HEK293 (cell line): ENCODE measurements around the gene GJA3.

Experiments used
- CTCF ChIA-PET: fragments of 350-600 bp; formaldehyde crosslinking; extraction: SDS; loops from one replicate; lab custom pipeline; 2021; ENCODE audit warnings: antibody characterized with exemption; lab: Yijun Ruan, JAX
- POLR2A ChIA-PET: fragments of 300-600 bp; formaldehyde crosslinking; extraction: SDS; loops from one replicate; lab custom pipeline; 2020; ENCODE audit warnings: antibody characterized with exemption, inconsistent platforms; lab: Yijun Ruan, JAX
- H3K27ac ChIP-seq: fragments of 200-500 bp; sonication (Bioruptor generic); 2 replicates; pipeline ENCODE4 v1.5.1; 2014; ENCODE audit warnings: low read depth, low read length, control low read depth, inconsistent platforms; ENCODE audit errors: extremely low read depth
- H3K36me3 ChIP-seq, 2 experiments: fragments of 200-500 bp in 1 of 2; sonication (Bioruptor generic) in 1 of 2; 1 replicate in 1 of 2; 2 replicates in 1 of 2; pipeline ENCODE4 v1.5.1; 2014 to 2017; ENCODE audit warnings: inconsistent platforms in 2 of 2, low read length in 2 of 2; ENCODE audit not compliant: control insufficient read depth in 2 of 2, insufficient read depth in 1 of 2
- H3K4me1 ChIP-seq: fragments of 200-500 bp; sonication (Bioruptor generic); 2 replicates; pipeline ENCODE4 v1.5.1; 2014; ENCODE audit warnings: mild to moderate bottlenecking, low read length, inconsistent platforms; ENCODE audit not compliant: control insufficient read depth, insufficient read depth
- H3K4me3 ChIP-seq: 2 replicates; pipeline ENCODE4 v1.5.1; 2011; ENCODE audit warnings: low read depth, mild to moderate bottlenecking, control low read depth, low read length, moderate library complexity
- H3K9me3 ChIP-seq: fragments of 200-500 bp; sonication (Bioruptor generic); 2 replicates; pipeline ENCODE4 v1.5.1; 2014; ENCODE audit warnings: low read depth, low read length, inconsistent platforms; ENCODE audit not compliant: control insufficient read depth, insufficient read depth
- GFI1B ChIP-seq: fragments of 450-650 bp; formaldehyde crosslinking; IDR thresholded peaks from 2 replicates; pipeline ENCODE4 v1.5.1; 2016; ENCODE audit warnings: missing biosample characterization, missing genetic modification characterization
- HIC1 ChIP-seq: fragments of 450-650 bp; formaldehyde crosslinking; IDR thresholded peaks from 2 replicates; pipeline ENCODE4 v1.5.1; 2016; ENCODE audit warnings: missing biosample characterization, missing genetic modification characterization
- KLF1 ChIP-seq: fragments of 450-650 bp; formaldehyde crosslinking; IDR thresholded peaks from 2 replicates; pipeline ENCODE4 v1.5.1; 2016; ENCODE audit warnings: missing biosample characterization, missing genetic modification characterization
- SP7 ChIP-seq: fragments of 450-650 bp; formaldehyde crosslinking; IDR thresholded peaks from 2 replicates; pipeline ENCODE4 v1.5.1; 2016; ENCODE audit warnings: missing biosample characterization, missing genetic modification characterization
- WT1 ChIP-seq: fragments of 450-650 bp; formaldehyde crosslinking; IDR thresholded peaks from 2 replicates; pipeline ENCODE4 v1.5.1; 2016; ENCODE audit warnings: missing biosample characterization, missing genetic modification characterization
- ZNF157 ChIP-seq: fragments of 450-650 bp; formaldehyde crosslinking; IDR thresholded peaks from 2 replicates; pipeline ENCODE4 v1.5.1; 2016; ENCODE audit warnings: missing biosample characterization, missing genetic modification characterization
- ZNF16 ChIP-seq: fragments of 450-650 bp; formaldehyde crosslinking; IDR thresholded peaks from 2 replicates; pipeline ENCODE4 v1.5.1; 2016; ENCODE audit warnings: low read depth, missing biosample characterization, missing genetic modification characterization
- ZNF202 ChIP-seq: fragments of 450-650 bp; formaldehyde crosslinking; IDR thresholded peaks from 2 replicates; pipeline ENCODE4 v1.5.1; 2016; ENCODE audit warnings: missing biosample characterization, missing genetic modification characterization, borderline replicate concordance
- ZNF558 ChIP-seq: fragments of 450-650 bp; formaldehyde crosslinking; IDR thresholded peaks from 2 replicates; pipeline ENCODE4 v1.5.1; 2016; ENCODE audit warnings: missing biosample characterization, missing genetic modification characterization
- ZNF658 ChIP-seq: fragments of 450-650 bp; formaldehyde crosslinking; IDR thresholded peaks from 2 replicates; pipeline ENCODE4; 2016; ENCODE audit warnings: missing biosample characterization, missing genetic modification characterization
- ZNF768 ChIP-seq: fragments of 450-650 bp; formaldehyde crosslinking; IDR thresholded peaks from 2 replicates; pipeline ENCODE4 v1.5.1; 2018; ENCODE audit warnings: missing biosample characterization, mild to moderate bottlenecking, missing genetic modification characterization
- TF ChIP-seq, protein P1 (sequence below): fragments of 450-650 bp; formaldehyde crosslinking; IDR thresholded peaks from 2 replicates; pipeline ENCODE4 v1.5.1; 2016; ENCODE audit warnings: missing biosample characterization, missing genetic modification characterization
- TF ChIP-seq, protein P2 (sequence below): fragments of 450-650 bp; formaldehyde crosslinking; IDR thresholded peaks from 2 replicates; pipeline ENCODE4 v1.5.1; 2017; ENCODE audit warnings: missing biosample characterization, missing genetic modification characterization

Gene GJA3

DNA sequence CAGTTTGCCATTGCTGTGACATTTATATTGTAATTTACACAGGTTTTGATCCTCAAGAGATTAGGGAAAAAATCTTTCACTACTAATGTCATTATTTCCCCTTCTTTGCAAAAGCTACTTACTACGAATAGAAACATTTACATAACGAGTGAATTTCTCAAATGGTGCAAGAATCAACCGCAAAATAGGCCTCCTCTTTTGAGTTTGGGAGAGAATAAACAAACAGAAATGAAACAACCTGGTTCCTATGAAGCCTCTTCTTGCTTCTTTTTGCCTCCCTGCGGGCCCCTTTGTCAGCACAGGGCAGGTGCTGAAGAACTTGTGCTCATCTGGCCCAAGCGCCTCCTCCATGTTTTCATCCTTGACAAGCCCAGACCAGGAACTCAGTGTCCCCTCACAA is 10.1 kb upstream of the GJA3 start:
- CTCF ChIA-PET: interaction anchor here (0.6 to 1.3 kb wide), 2 partner anchors 11 to 14 kb away, joined by 4 read pairs; no protein-coding TSS in a partner anchor
- no peak overlapping the region for H3K27ac ChIP-seq
- no peaks in the 10 kb centered on the region for H3K36me3 ChIP-seq
- POLR2A ChIA-PET: no interaction called here
- H3K4me1 ChIP-seq: peaks cover 8% of the 10 kb centered on the region; the same call in 1 of the 2 replicates
- no peak overlapping the region for H3K4me3 ChIP-seq
- TF ChIP-seq ZNF768 (tag by site-specific recombination) (no peak), HIC1 (tag by site-specific recombination) (no peak)
- no peaks in the 10 kb centered on the region for H3K9me3 ChIP-seq

DNA sequence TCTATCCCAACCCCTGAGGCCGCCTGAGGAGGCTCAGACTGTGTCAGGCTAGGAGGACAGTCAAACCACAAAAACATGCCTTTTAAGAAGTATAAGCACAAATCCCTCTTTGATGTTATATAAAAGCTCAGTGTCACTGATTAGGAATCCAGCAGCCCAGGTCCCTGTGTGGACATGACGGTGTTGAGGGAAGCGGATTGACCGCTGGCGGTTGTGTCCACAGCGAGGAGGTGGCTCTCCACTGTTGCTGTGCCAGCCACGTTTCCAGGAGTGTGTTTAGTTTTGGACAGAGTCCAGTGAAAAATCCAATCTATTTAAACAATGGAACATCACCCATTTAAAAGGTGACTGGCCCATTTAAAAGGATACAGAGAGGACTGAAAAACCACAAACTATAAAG is 7.5 kb upstream of the GJA3 start:
- Histone ChIP-seq H3K27ac (no peak overlapping the region), H3K36me3 (no peaks in the 10 kb centered on the region), H3K4me1 (no peaks in the 10 kb centered on the region; the same call in 1 of the 2 replicates), H3K4me3 (no peak overlapping the region), H3K9me3 (no peaks in the 10 kb centered on the region)
- TF ChIP-seq, protein P1, sequence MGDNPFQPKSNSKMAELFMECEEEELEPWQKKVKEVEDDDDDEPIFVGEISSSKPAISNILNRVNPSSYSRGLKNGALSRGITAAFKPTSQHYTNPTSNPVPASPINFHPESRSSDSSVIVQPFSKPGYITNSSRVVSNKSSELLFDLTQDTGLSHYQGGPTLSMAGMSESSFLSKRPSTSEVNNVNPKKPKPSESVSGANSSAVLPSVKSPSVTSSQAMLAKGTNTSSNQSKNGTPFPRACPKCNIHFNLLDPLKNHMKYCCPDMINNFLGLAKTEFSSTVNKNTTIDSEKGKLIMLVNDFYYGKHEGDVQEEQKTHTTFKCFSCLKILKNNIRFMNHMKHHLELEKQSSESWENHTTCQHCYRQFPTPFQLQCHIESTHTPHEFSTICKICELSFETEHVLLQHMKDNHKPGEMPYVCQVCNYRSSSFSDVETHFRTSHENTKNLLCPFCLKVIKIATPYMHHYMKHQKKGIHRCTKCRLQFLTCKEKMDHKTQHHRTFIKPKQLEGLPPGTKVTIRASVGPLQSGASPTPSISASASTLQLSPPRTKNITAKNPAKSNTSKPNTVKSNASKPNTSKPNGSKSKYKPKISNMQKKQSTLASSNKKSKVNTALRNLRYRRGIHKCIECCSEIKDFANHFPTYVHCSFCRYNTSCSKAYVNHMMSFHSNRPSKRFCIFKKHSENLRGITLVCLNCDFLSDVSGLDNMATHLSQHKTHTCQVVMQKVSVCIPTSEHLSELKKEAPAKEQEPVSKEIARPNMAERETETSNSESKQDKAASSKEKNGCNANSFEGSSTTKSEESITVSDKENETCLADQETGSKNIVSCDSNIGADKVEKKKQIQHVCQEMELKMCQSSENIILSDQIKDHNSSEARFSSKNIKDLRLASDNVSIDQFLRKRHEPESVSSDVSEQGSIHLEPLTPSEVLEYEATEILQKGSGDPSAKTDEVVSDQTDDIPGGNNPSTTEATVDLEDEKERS: no peak
- ChIA-PET POLR2A (no interaction called here), CTCF (interaction anchor here (0.7 to 0.9 kb wide), 2 partner anchors 133 to 324 kb away, joined by 3 read pairs; no protein-coding TSS in a partner anchor)

GRCh38 chr13:20165417-20166257 is 4.8 kb upstream of the GJA3 start:
- Histone ChIP-seq H3K36me3 (no peaks in the 10 kb centered on the region), H3K4me1 (no peaks in the 10 kb centered on the region), H3K9me3 (no peaks in the 10 kb centered on the region), H3K27ac (no peak overlapping the region), H3K4me3 (no peak overlapping the region)
- POLR2A ChIA-PET: no interaction called here
- TF ChIP-seq SP7 (tag by site-specific recombination) (no peak), ZNF658 (tag by site-specific recombination) (no peak), ZNF202 (tag by site-specific recombination) (no peak), WT1 (tag by site-specific recombination) (0 out of 2 replicates have a peak, but pooled peaks have one; percentile 24), GFI1B (0 out of 2 replicates have a peak, but pooled peaks have one; percentile 50), ZNF157 (tag by site-specific recombination) (no peak), ZNF558 (tag by site-specific recombination) (no peak), KLF1 (tag by site-specific recombination) (peak; percentile 91), ZNF16 (tag by site-specific recombination) (no peak)
- TF ChIP-seq, protein P2, sequence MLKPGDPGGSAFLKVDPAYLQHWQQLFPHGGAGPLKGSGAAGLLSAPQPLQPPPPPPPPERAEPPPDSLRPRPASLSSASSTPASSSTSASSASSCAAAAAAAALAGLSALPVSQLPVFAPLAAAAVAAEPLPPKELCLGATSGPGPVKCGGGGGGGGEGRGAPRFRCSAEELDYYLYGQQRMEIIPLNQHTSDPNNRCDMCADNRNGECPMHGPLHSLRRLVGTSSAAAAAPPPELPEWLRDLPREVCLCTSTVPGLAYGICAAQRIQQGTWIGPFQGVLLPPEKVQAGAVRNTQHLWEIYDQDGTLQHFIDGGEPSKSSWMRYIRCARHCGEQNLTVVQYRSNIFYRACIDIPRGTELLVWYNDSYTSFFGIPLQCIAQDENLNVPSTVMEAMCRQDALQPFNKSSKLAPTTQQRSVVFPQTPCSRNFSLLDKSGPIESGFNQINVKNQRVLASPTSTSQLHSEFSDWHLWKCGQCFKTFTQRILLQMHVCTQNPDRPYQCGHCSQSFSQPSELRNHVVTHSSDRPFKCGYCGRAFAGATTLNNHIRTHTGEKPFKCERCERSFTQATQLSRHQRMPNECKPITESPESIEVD: peak; percentile 89
- CTCF ChIA-PET: interaction anchor here (0.6 to 1.1 kb wide), 3 partner anchors 130 to 327 kb away, joined by 3 read pairs; no protein-coding TSS in a partner anchor
